Fibroblast of the aortic adventitia (primary cell): Measurements from ENCODE around the gene VAMP4. TPM values are rescaled to one million over a fixed set of nuclear protein-coding genes. Genes with fewer than 3 reads are reported as not detected.
A peak's percentile ranks its signal among the peaks of the same experiment; 100 is the strongest.

ENCODE experiments used
- DNase-seq: peaks from one replicate; pipeline ENCODE4 v3.0.0-alpha.2; 2010; ENCODE audit warnings: low read depth
- H3K4me3 ChIP-seq: 2 replicates; pipeline ENCODE4 v1.5.1; 2011; ENCODE audit warnings: low read depth, mild to moderate bottlenecking, control low read depth, low read length, moderate library complexity
- CTCF ChIP-seq: IDR thresholded peaks from 2 replicates; pipeline ENCODE4 v1.5.1; 2011; ENCODE audit warnings: mild to moderate bottlenecking, low read length, control low read depth, inconsistent platforms; ENCODE audit not compliant: insufficient read depth
- total RNA-seq: library from RNA; depleted of rRNA; stranded (reverse); fragments of >200 nt; gene quantifications from 2 replicates; pipeline ENCODE4 v1.2.3, GENCODE V29; 2012; ENCODE audit warnings: low replicate concordance

The VAMP4 gene
- total RNA-seq, 1 donor = 10.7 TPM

GRCh38 chr1:171753685-171754352 lies 12.0 kb upstream of the VAMP4 start:
- TF ChIP-seq CTCF = no peak
- DNase-seq = no peak
- H3K4me3 ChIP-seq = no peak overlapping the region

GRCh38 chr1:171753182-171753581 lies 11.3 kb upstream of the VAMP4 start:
- no peak for DNase-seq
- no peak for TF ChIP-seq CTCF

GRCh38 chr1:171751221-171751620 lies 9.4 kb upstream of the VAMP4 start:
- DNase-seq = no peak
- H3K4me3 ChIP-seq = no peak overlapping the region
- TF ChIP-seq CTCF = no peak

More at GRCh38 chr1:171753182-171753581, 11.3 kb upstream of the VAMP4 start:
- H3K4me3 ChIP-seq = no peak overlapping the region

GRCh38 chr1:171748651-171749050 lies 6.8 kb upstream of the VAMP4 start:
- H3K4me3 ChIP-seq = no peak overlapping the region
- DNase-seq = no peak
- no peak for TF ChIP-seq CTCF

GRCh38 chr1:171744986-171745385 lies 3.1 kb upstream of the VAMP4 start:
- no peak overlapping the region for H3K4me3 ChIP-seq
- no peak for DNase-seq
- TF ChIP-seq CTCF = no peak

- H3K4me3 ChIP-seq = peak overlapping the region; percentile 95
- peak; percentile 87 for DNase-seq
- no peak for TF ChIP-seq CTCF
These were observed 1.4 kb upstream of the VAMP4 start for GRCh38 chr1:171743081-171743870.
